ENCODE results near the gene ZC3H12A. TPM values are rescaled to one million over a fixed set of nuclear protein-coding genes. Genes with fewer than 3 reads are reported as not detected.

Gene ZC3H12A
- polyA plus RNA-seq, 3 donors = 5.2 to 155 (median 5.8) TPM

DNA sequence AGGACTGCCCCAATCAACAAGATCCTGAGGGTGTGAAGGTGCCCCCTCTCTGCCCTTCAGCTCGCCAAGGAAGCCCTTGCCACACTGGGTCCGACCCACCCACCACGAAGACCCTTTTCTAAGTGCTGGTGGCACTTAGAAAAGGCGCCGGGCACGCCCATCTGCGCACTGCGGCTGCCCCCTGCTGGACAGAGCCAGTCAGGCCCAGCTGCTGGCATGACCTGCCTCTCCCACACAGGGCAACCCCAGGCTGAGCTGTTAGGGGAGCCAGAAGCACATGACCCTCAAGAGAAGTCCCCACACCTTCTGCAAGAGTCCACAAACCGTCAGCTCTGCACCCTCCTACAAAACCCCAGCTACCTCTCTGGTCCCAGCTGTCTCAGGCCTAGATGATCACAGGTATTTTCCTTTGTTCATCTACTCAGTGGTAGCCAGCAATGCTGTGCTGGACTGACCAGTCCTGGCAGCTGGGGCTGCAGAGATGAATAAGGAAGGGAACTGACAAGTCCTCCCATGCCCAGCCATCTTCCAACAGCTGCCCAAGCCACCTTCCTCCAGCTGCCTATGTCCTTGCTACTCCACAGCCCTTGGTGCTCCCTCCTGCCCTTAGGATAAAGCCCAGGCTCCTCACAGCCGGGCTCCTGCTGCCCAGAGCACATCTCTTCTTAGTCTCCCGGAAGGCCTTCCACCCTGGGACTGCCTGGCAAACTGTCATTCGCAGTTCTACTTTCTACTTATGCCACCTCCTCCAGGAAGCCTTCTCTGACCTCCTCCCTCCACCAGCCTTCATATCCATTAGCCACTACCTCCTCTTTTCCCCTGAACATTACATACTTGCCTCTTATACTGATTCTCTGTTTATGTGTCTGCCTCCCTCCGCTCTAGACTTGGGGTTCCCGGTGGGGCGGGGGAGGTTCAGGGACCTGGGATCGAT lies 39.8 kb upstream of the ZC3H12A start:
- Mint-ChIP-seq H3K27ac (peak overlapping the region in 2 of 7 donors; percentile 56 to 70), H3K36me3 (no peaks in the 10 kb centered on the region), H3K4me1 (no peaks in the 10 kb centered on the region), H3K27me3 (ENCODE audit: low read depth in 3 of 3) (peaks cover 6 to 19% (median 15%) of the 10 kb centered on the region in 3 donors), H3K9me3 (peaks cover 0 to 3% (median 0%) of the 10 kb centered on the region in 7 donors), H3K4me3 (no peak overlapping the region)
- DNase-seq = peak; percentile 32 to 54 (median 50)
- Histone ChIP-seq H2AFZ (ENCODE audit: insufficient read depth, low read depth, low read length, poor library complexity, severe bottlenecking) (no peak overlapping the region), H3K4me2 (replicated peaks; ENCODE audit: extremely low read depth, low read length, poor library complexity, severe bottlenecking) (no peak overlapping the region), H3K9me3 (replicated peaks in 1 of 2; ENCODE audit: control insufficient read depth in 1 of 2, insufficient read depth in 1 of 2, low read length in 2 of 2) (no peaks in the 10 kb centered on the region), H4K20me1 (ENCODE audit: insufficient read depth, low read length) (no peaks in the 10 kb centered on the region), H3K27ac (ENCODE audit: low read depth in 1 of 2, low read length in 2 of 2) (no peak overlapping the region), H3K9ac (ENCODE audit: insufficient read depth, low read length, poor library complexity, severe bottlenecking) (no peak overlapping the region), H3K79me2 (ENCODE audit: insufficient read depth, low read length) (no peaks in the 10 kb centered on the region), H3K36me3 (replicated peaks in 1 of 2; ENCODE audit: control insufficient read depth in 1 of 2, insufficient read depth in 2 of 2, low read length in 2 of 2) (no peaks in the 10 kb centered on the region), H3K4me3 (replicated peaks in 1 of 3; ENCODE audit: low read depth in 2 of 3, low read length in 3 of 3) (no peak overlapping the region), H3K4me1 (ENCODE audit: control insufficient read depth in 1 of 2, insufficient read depth in 2 of 2, low read length in 2 of 2) (no peaks in the 10 kb centered on the region), H3K27me3 (ENCODE audit: control insufficient read depth in 2 of 2, insufficient read depth in 2 of 2, low read length in 2 of 2) (no peaks in the 10 kb centered on the region)
- 20% methylated on average over 12 of the region's 16 CpGs for WGBS (ENCODE audit: insufficient coverage)
- TF ChIP-seq, protein P1, sequence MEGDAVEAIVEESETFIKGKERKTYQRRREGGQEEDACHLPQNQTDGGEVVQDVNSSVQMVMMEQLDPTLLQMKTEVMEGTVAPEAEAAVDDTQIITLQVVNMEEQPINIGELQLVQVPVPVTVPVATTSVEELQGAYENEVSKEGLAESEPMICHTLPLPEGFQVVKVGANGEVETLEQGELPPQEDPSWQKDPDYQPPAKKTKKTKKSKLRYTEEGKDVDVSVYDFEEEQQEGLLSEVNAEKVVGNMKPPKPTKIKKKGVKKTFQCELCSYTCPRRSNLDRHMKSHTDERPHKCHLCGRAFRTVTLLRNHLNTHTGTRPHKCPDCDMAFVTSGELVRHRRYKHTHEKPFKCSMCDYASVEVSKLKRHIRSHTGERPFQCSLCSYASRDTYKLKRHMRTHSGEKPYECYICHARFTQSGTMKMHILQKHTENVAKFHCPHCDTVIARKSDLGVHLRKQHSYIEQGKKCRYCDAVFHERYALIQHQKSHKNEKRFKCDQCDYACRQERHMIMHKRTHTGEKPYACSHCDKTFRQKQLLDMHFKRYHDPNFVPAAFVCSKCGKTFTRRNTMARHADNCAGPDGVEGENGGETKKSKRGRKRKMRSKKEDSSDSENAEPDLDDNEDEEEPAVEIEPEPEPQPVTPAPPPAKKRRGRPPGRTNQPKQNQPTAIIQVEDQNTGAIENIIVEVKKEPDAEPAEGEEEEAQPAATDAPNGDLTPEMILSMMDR (IDR thresholded peaks at IDR 0.05) = peak; percentile 90
- intact Hi-C loops (cut with micrococcal nuclease) = no loop called here

DNA sequence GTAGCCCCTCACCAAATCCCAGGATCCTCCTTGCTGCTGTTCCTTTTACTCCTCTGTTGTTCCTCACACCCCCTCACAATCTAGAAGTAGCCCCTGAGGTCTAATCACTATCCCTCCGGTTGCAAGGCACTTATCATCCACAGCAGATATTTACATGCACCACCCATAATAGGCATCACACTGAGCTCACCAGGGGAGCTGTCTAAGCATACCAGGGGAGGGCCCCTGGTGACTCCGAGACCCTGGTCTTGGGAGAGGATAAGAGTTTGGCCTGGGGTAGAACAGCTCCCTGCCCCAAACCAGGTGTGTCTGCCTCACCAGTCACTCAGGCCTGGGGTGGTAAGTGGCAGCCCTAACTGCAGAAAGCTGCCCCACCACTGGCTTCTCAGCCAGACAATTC lies 37.3 kb upstream of the ZC3H12A start:
- H3K27ac Mint-ChIP-seq = no peak overlapping the region
- H3K4me1 Mint-ChIP-seq = no peaks in the 10 kb centered on the region

More for the DNA sequence above, 37.3 kb upstream of the ZC3H12A start:
- Histone ChIP-seq H3K9ac (ENCODE audit: insufficient read depth, low read length, poor library complexity, severe bottlenecking) (no peak overlapping the region), H3K36me3 (replicated peaks in 1 of 2; ENCODE audit: control insufficient read depth in 1 of 2, insufficient read depth in 2 of 2, low read length in 2 of 2) (no peaks in the 10 kb centered on the region), H4K20me1 (ENCODE audit: insufficient read depth, low read length) (no peaks in the 10 kb centered on the region), H3K27ac (ENCODE audit: low read depth in 1 of 2, low read length in 2 of 2) (no peak overlapping the region), H3K4me2 (replicated peaks; ENCODE audit: extremely low read depth, low read length, poor library complexity, severe bottlenecking) (no peak overlapping the region), H3K27me3 (ENCODE audit: control insufficient read depth in 2 of 2, insufficient read depth in 2 of 2, low read length in 2 of 2) (no peaks in the 10 kb centered on the region), H3K9me3 (replicated peaks in 1 of 2; ENCODE audit: control insufficient read depth in 1 of 2, insufficient read depth in 1 of 2, low read length in 2 of 2) (no peaks in the 10 kb centered on the region), H3K79me2 (ENCODE audit: insufficient read depth, low read length) (no peaks in the 10 kb centered on the region), H3K4me3 (replicated peaks in 1 of 3; ENCODE audit: low read depth in 2 of 3, low read length in 3 of 3) (no peak overlapping the region), H2AFZ (ENCODE audit: insufficient read depth, low read depth, low read length, poor library complexity, severe bottlenecking) (no peak overlapping the region), H3K4me1 (ENCODE audit: control insufficient read depth in 1 of 2, insufficient read depth in 2 of 2, low read length in 2 of 2) (no peaks in the 10 kb centered on the region)
- TF ChIP-seq, protein P1 (IDR thresholded peaks at IDR 0.05) = no peak
- WGBS (ENCODE audit: insufficient coverage) = no CpG with 5 or more reads among the region's 2 CpGs
- Mint-ChIP-seq H3K9me3 (peaks cover 0 to 3% (median 0%) of the 10 kb centered on the region in 7 donors), H3K27me3 (ENCODE audit: low read depth in 3 of 3) (peaks cover 8 to 14% (median 9%) of the 10 kb centered on the region in 3 donors), H3K36me3 (no peaks in the 10 kb centered on the region), H3K4me3 (no peak overlapping the region)
- intact Hi-C loops (cut with micrococcal nuclease) = no loop called here
- DNase-seq = no peak

Measured in CD14-positive monocyte (primary cell).